CD4-positive, alpha-beta T cell (primary cell): ENCODE measurements around the gene DCAF4. TPM values are rescaled to one million over a fixed set of nuclear protein-coding genes. Genes with fewer than 3 reads are reported as not detected.

ENCODE experiments used
- ATAC-seq: fragments of 200-7000 bp; cut with Tn5 transposase; one replicate; pipeline ENCODE4 v1.10.0; 2022; ENCODE audit warnings: mild to moderate bottlenecking; ENCODE audit not compliant: poor library complexity
- CTCF ChIA-PET: fragments of 350-600 bp; sonication (Branson Sonifier 250); formaldehyde crosslinking; loops from one replicate; lab custom pipeline; 2021; ENCODE audit warnings: antibody characterized with exemption, inconsistent platforms; lab: Charles Lee
- POLR2A ChIA-PET: fragments of 350-600 bp; sonication (Branson Sonifier 250); formaldehyde crosslinking; loops from one replicate; lab custom pipeline; 2021; ENCODE audit warnings: antibody characterized with exemption, inconsistent platforms; lab: Charles Lee
- DNase-seq, 14 experiments: peaks; one replicate each; pipeline ENCODE4 v3.0.0-alpha.2; 2013 to 2020; ENCODE audit warnings: mixed read lengths in 2 of 14
- H3K27ac ChIP-seq, 2 donors: one replicate each; pipeline versions ENCODE4 v1.5.1 to v1.7.0; 2013; ENCODE audit warnings: low read length in 2 of 2, low read depth in 1 of 2, mild to moderate bottlenecking in 1 of 2
- H3K27me3 ChIP-seq, 2 experiments: 1 replicate in 1 of 2; 2 replicates in 1 of 2; pipeline versions ENCODE4 v1.6.1 to v1.7.0; 2013; ENCODE audit warnings: low read length in 2 of 2, control low read depth in 1 of 2, mild to moderate bottlenecking in 1 of 2, moderate library complexity in 1 of 2; ENCODE audit not compliant: insufficient read depth in 2 of 2, control insufficient read depth in 1 of 2
- H3K36me3 ChIP-seq: one replicate; pipeline ENCODE4 v1.6.1; 2013; ENCODE audit warnings: low read length, control low read depth; ENCODE audit not compliant: insufficient read depth
- H3K4me1 ChIP-seq: one replicate; pipeline ENCODE4 v1.6.1; 2013; ENCODE audit warnings: low read length, control low read depth; ENCODE audit not compliant: insufficient read depth
- H3K4me3 ChIP-seq: one replicate; pipeline ENCODE4 v1.5.1; 2013; ENCODE audit warnings: mild to moderate bottlenecking, low read length, moderate library complexity
- H3K9me3 ChIP-seq, 2 experiments: 1 replicate in 1 of 2; 2 replicates in 1 of 2; pipeline versions ENCODE4 v1.6.1 to v1.7.0; 2013; ENCODE audit warnings: low read length in 2 of 2, mild to moderate bottlenecking in 2 of 2, control low read depth in 1 of 2, moderate library complexity in 1 of 2; ENCODE audit not compliant: control insufficient read depth in 1 of 2, insufficient read depth in 1 of 2
- H3K27ac Mint-ChIP-seq: one replicate; pipeline ENCODE4 v1.8.0; 2020; ENCODE audit warnings: mixed read lengths
- H3K27me3 Mint-ChIP-seq: one replicate; pipeline ENCODE4 v1.8.0; 2021; ENCODE audit warnings: mixed read lengths
- H3K36me3 Mint-ChIP-seq: one replicate; pipeline ENCODE4 v1.8.0; 2021; ENCODE audit warnings: low read depth, mixed read lengths
- H3K4me1 Mint-ChIP-seq: one replicate; pipeline ENCODE4 v1.8.0; 2021; ENCODE audit warnings: low read depth, mixed read lengths
- H3K4me3 Mint-ChIP-seq: one replicate; pipeline ENCODE4 v1.8.0; 2020; ENCODE audit warnings: mild to moderate bottlenecking, mixed read lengths
- H3K9me3 Mint-ChIP-seq: one replicate; pipeline ENCODE4 v1.8.0; 2020; ENCODE audit warnings: mixed read lengths
- CTCF ChIP-seq: fragments of 200-600 bp; IDR thresholded peaks from one replicate; pipeline ENCODE4 v1.8.0; 2022; ENCODE audit warnings: antibody characterized with exemption, mild to moderate bottlenecking
- intact Hi-C, 2 experiments: fragments of 100-400 bp; cut with DNase I in 1 of 2; cut with micrococcal nuclease in 1 of 2; formaldehyde crosslinking; loops; one replicate each; pipeline versions ENCODE4 v1.15.1 to v1.9.0; 2023 to 2025; cut with DNase I, micrococcal nuclease
- total RNA-seq, 174 experiments: library from RNA in 2 of 174; stranded (reverse) in 2 of 174; gene quantifications; one replicate each; pipeline ENCODE4 v1.2.3 and lab custom pipeline; 2021 to 2026

Gene DCAF4
- total RNA-seq, 2 experiments from 2014 or later, result 20.8 to 22.8 TPM

GRCh38 chr14:72970058-72970630 lies 43.9 kb downstream of the DCAF4 start:
- Mint-ChIP-seq H3K4me3 (no peak overlapping the region), H3K4me1 (no peaks in the 10 kb centered on the region), H3K36me3 (peaks cover 76% of the 10 kb centered on the region), H3K27me3 (no peaks in the 10 kb centered on the region), H3K9me3 (no peaks in the 10 kb centered on the region), H3K27ac (no peak overlapping the region)
- Histone ChIP-seq H3K27me3 (no peaks in the 10 kb centered on the region), H3K4me3 (no peak overlapping the region), H3K4me1 (no peaks in the 10 kb centered on the region), H3K27ac (no peak overlapping the region), H3K9me3 (no peaks in the 10 kb centered on the region), H3K36me3 (peaks cover 50% of the 10 kb centered on the region)
- intact Hi-C loops, result no loop called here
- CTCF ChIA-PET, result no interaction called here
- DNase-seq, result no peak
- no peak for TF ChIP-seq CTCF
- POLR2A ChIA-PET, result no interaction called here
- ATAC-seq, result no peak

GRCh38 chr14:72970824-72971434 lies 44.7 kb downstream of the DCAF4 start:
- H3K36me3 ChIP-seq, result peaks cover 58% of the 10 kb centered on the region
- H3K27me3 ChIP-seq, result no peaks in the 10 kb centered on the region
- Mint-ChIP-seq H3K9me3 (no peaks in the 10 kb centered on the region), H3K4me3 (no peak overlapping the region), H3K4me1 (no peaks in the 10 kb centered on the region), H3K27ac (no peak overlapping the region), H3K27me3 (no peaks in the 10 kb centered on the region), H3K36me3 (peaks cover 84% of the 10 kb centered on the region)
- no peak for TF ChIP-seq CTCF
- no peak for DNase-seq
- intact Hi-C loops, result no loop called here
- H3K4me3 ChIP-seq, result no peak overlapping the region
- ATAC-seq, result no peak
- no peak overlapping the region for H3K27ac ChIP-seq
- ChIA-PET CTCF (no interaction called here), POLR2A (no interaction called here)
- no peaks in the 10 kb centered on the region for H3K9me3 ChIP-seq
- H3K4me1 ChIP-seq, result no peaks in the 10 kb centered on the region

- Mint-ChIP-seq H3K4me3 (no peak overlapping the region), H3K9me3 (no peaks in the 10 kb centered on the region), H3K27me3 (no peaks in the 10 kb centered on the region), H3K27ac (no peak overlapping the region), H3K4me1 (no peaks in the 10 kb centered on the region), H3K36me3 (peaks cover 90% of the 10 kb centered on the region)
- no peak overlapping the region for H3K27ac ChIP-seq
- peaks cover 76% of the 10 kb centered on the region for H3K36me3 ChIP-seq
- H3K9me3 ChIP-seq, result no peaks in the 10 kb centered on the region
- DNase-seq, result no peak
- no peak for ATAC-seq
- ChIA-PET CTCF (no interaction called here), POLR2A (no interaction called here)
- intact Hi-C loops, result no loop called here
- H3K4me1 ChIP-seq, result no peaks in the 10 kb centered on the region
- no peak overlapping the region for H3K4me3 ChIP-seq
- no peaks in the 10 kb centered on the region for H3K27me3 ChIP-seq
- no peak for TF ChIP-seq CTCF
These were observed 48.4 kb downstream of the DCAF4 start for GRCh38 chr14:72974661-72975060.
